ENCODE results near the gene KLHL17.

The KLHL17 gene

GRCh38 chr1:997993-998744 is 37.8 kb downstream of the KLHL17 start:
- no peak for DNase-seq (ENCODE audit: low read depth)
- no peak for TF ChIP-seq CTCF (conservative IDR thresholded peaks at IDR 0.05; ENCODE audit: control insufficient read depth, insufficient read depth, low read depth, low read length)
- no peak overlapping the region for H3K4me3 ChIP-seq (ENCODE audit: control insufficient read depth, low read depth, low read length)

GRCh38 chr1:998745-998994 is 38.3 kb downstream of the KLHL17 start:
- no peak for TF ChIP-seq CTCF (conservative IDR thresholded peaks at IDR 0.05; ENCODE audit: control insufficient read depth, insufficient read depth, low read depth, low read length)
- H3K4me3 ChIP-seq (ENCODE audit: control insufficient read depth, low read depth, low read length): no peak overlapping the region
- DNase-seq (ENCODE audit: low read depth): peak; percentile 25

- no peak overlapping the region for H3K4me3 ChIP-seq (ENCODE audit: control insufficient read depth, low read depth, low read length)
- DNase-seq (ENCODE audit: low read depth): no peak
- TF ChIP-seq CTCF (conservative IDR thresholded peaks at IDR 0.05; ENCODE audit: control insufficient read depth, insufficient read depth, low read depth, low read length): no peak
Measured at GRCh38 chr1:998995-999724, 38.8 kb downstream of the KLHL17 start.

- DNase-seq (ENCODE audit: low read depth): peak; percentile 83
- peak within 1 kb of the TSS; percentile 25 for H3K4me3 ChIP-seq (ENCODE audit: control insufficient read depth, low read depth, low read length)
- no peak for TF ChIP-seq CTCF (conservative IDR thresholded peaks at IDR 0.05; ENCODE audit: control insufficient read depth, insufficient read depth, low read depth, low read length)
Measured at GRCh38 chr1:999725-1000356, 39.5 kb downstream of the KLHL17 start, which contains the start of gene HES4. TSS of gene HES4 (minus strand) at chr1:1000097. CDS start at chr1:999973, 124 bp downstream.

GRCh38 chr1:1000357-1001056 is 40.1 kb downstream of the KLHL17 start:
- TF ChIP-seq CTCF (conservative IDR thresholded peaks at IDR 0.05; ENCODE audit: control insufficient read depth, insufficient read depth, low read depth, low read length): no peak
- DNase-seq (ENCODE audit: low read depth): peak; percentile 82
- peak overlapping the region; percentile 25 for H3K4me3 ChIP-seq (ENCODE audit: control insufficient read depth, low read depth, low read length)

- TF ChIP-seq CTCF (conservative IDR thresholded peaks at IDR 0.05; ENCODE audit: control insufficient read depth, insufficient read depth, low read depth, low read length): no peak
- no peak overlapping the region for H3K4me3 ChIP-seq (ENCODE audit: control insufficient read depth, low read depth, low read length)
- DNase-seq (ENCODE audit: low read depth): no peak
Measured at GRCh38 chr1:1001057-1001783, 40.8 kb downstream of the KLHL17 start.

All from fibroblast of mammary gland (primary cell).